ENCODE data around the gene MYO18B. TPM values are rescaled to one million over a fixed set of nuclear protein-coding genes. Genes with fewer than 3 reads are reported as not detected.

The MYO18B gene
- total and polyA plus RNA-seq, 2 of the 8 experiments (the other 6 are each of a cell fraction or from before 2014, with no cell fraction given) = 0.62 to 0.78 TPM

GRCh38 chr22:25748140-25748539 is 6.2 kb downstream of the MYO18B start:
- Histone ChIP-seq H4K20me1 (replicated peaks in 1 of 2; ENCODE audit: control insufficient read depth in 1 of 2, insufficient read depth in 2 of 2, low read length in 2 of 2) (no peaks in the 10 kb centered on the region), H2BK120ac (replicated peaks; ENCODE audit: low read depth, low read length) (no peak overlapping the region), H2AK5ac (ENCODE audit: low read depth, low read length) (no peak overlapping the region), H2BK20ac (ENCODE audit: low read length) (no peak overlapping the region), H3K23ac (ENCODE audit: insufficient read length) (no peak overlapping the region), H3K18ac (ENCODE audit: extremely low read depth, low read length) (no peak overlapping the region), H4K91ac (replicated peaks; ENCODE audit: insufficient read length, low read length) (no peak overlapping the region), H2BK12ac (ENCODE audit: low read depth, low read length) (no peak overlapping the region), H2BK15ac (ENCODE audit: low read length) (no peak overlapping the region), H3K14ac (ENCODE audit: insufficient read length) (no peak overlapping the region), H3K4me2 (ENCODE audit: insufficient read depth in 1 of 2, low read depth in 2 of 2, low read length in 2 of 2) (no peak overlapping the region), H3K27me3 (replicated peaks in 1 of 4; ENCODE audit: control insufficient read depth in 3 of 4, extremely low read depth in 1 of 4, insufficient read depth in 3 of 4, low read length in 3 of 4) (no peaks in the 10 kb centered on the region), H3K56ac (replicated peaks; ENCODE audit: insufficient read length, low read depth, low read length) (no peak overlapping the region), H3K9ac (replicated peaks in 1 of 4; ENCODE audit: extremely low read depth in 1 of 4, low read depth in 3 of 4, low read length in 3 of 4) (no peak overlapping the region), H2AFZ (ENCODE audit: low read length) (no peak overlapping the region), H2BK5ac (ENCODE audit: low read depth, low read length) (no peak overlapping the region), H3K36me3 (ENCODE audit: control insufficient read depth in 2 of 4, insufficient read depth in 4 of 4, low read length in 3 of 4) (no peaks in the 10 kb centered on the region), H4K5ac (ENCODE audit: insufficient read length, low read depth, low read length) (no peak overlapping the region), H3K9me3 (ENCODE audit: insufficient read depth in 2 of 2, low read depth in 1 of 2, low read length in 1 of 2) (no peaks in the 10 kb centered on the region; a peak in 1 of 4 replicates), H3K4ac (replicated peaks; ENCODE audit: insufficient read length, low read depth, low read length) (no peak overlapping the region), H3K79me1 (ENCODE audit: low read depth, low read length) (no peaks in the 10 kb centered on the region), H3K23me2 (ENCODE audit: low read depth, low read length) (no peaks in the 10 kb centered on the region), H3K79me2 (ENCODE audit: control insufficient read depth in 1 of 2, insufficient read depth in 2 of 2, low read length in 2 of 2) (no peaks in the 10 kb centered on the region), H4K8ac (ENCODE audit: extremely low read depth, insufficient read depth, low read length) (no peak overlapping the region), H3K4me3 (ENCODE audit: extremely low read depth in 1 of 4, insufficient read depth in 2 of 4, low read depth in 3 of 4, low read length in 4 of 4) (no peak overlapping the region), H3K27ac (ENCODE audit: low read depth, low read length) (no peak overlapping the region), H3K4me1 (replicated peaks in 1 of 4; ENCODE audit: control insufficient read depth in 3 of 4, insufficient read depth in 4 of 4, low read length in 3 of 4) (no peaks in the 10 kb centered on the region)
- FAIRE-seq = no peak
- 85% methylated on average over 5 of the region's 5 CpGs; no CpG with 5 or more reads in 1 of the 2 experiments for WGBS, 2 experiments (ENCODE audit: extremely low coverage in 1 of 2, insufficient coverage in 1 of 2, insufficient read length in 1 of 2, insufficient replicate concordance in 2 of 2, low coverage in 1 of 2, low lambda C conversion rate in 2 of 2, missing lambda C conversion rate in 1 of 2)
- no peak for DNase-seq (ENCODE audit: low read depth in 1 of 2, low spot score in 2 of 2)
- ChIA-PET POLR2A (ENCODE audit: partially characterized antibody) (no interaction called here), CTCF (ENCODE audit: partially characterized antibody) (interaction anchor here (1.4 kb wide), 2 partner anchors 16 to 300 kb away, joined by 4 read pairs; no protein-coding TSS in a partner anchor)
- TF ChIP-seq KDM1A (IDR thresholded peaks at IDR 0.05; ENCODE audit: borderline replicate concordance, low read length) (no peak), POLR2AphosphoS5 (IDR thresholded peaks at IDR 0.05; ENCODE audit: low read depth, low read length) (no peak), JUND (IDR thresholded peaks at IDR 0.05; ENCODE audit: low read length) (no peak)
